Measurements from ENCODE around the gene GPC6.
A peak's percentile ranks its signal among the peaks of the same experiment; 100 is the strongest.

GPC6 gene

GRCh38 chr13:93794197-93794885, 567.7 kb downstream of the GPC6 start:
- DNase-seq: peak; percentile 48 to 59

- DNase-seq: no peak
Observed at GRCh38 chr13:93797463-93797862, 570.9 kb downstream of the GPC6 start.

- DNase-seq: no peak
Observed at GRCh38 chr13:93800342-93800741, 573.7 kb downstream of the GPC6 start.

GRCh38 chr13:93805736-93806135, 579.1 kb downstream of the GPC6 start:
- DNase-seq: no peak

- no peak for DNase-seq
Observed at GRCh38 chr13:93806861-93807260, 580.3 kb downstream of the GPC6 start.

GRCh38 chr13:93810264-93810663, 583.7 kb downstream of the GPC6 start:
- no peak for DNase-seq

- no peak for DNase-seq
Observed at GRCh38 chr13:93811071-93811737, 584.6 kb downstream of the GPC6 start.

- DNase-seq: no peak
Observed at GRCh38 chr13:93811738-93812112, 585.1 kb downstream of the GPC6 start.

- DNase-seq: no peak
Observed at GRCh38 chr13:93814658-93815057, 588.1 kb downstream of the GPC6 start.

- DNase-seq: no peak
Observed at GRCh38 chr13:93818345-93818744, 591.7 kb downstream of the GPC6 start.

- DNase-seq: no peak
Observed at GRCh38 chr13:93819331-93819890, 592.8 kb downstream of the GPC6 start.

- no peak for DNase-seq
Observed at GRCh38 chr13:93824286-93824685, 597.7 kb downstream of the GPC6 start.

- DNase-seq: no peak
Observed at GRCh38 chr13:93834051-93834450, 607.4 kb downstream of the GPC6 start.

- no peak for DNase-seq
Observed at GRCh38 chr13:93843082-93843481, 616.5 kb downstream of the GPC6 start.

GRCh38 chr13:93847162-93847561, 620.6 kb downstream of the GPC6 start:
- no peak for DNase-seq

GRCh38 chr13:93848247-93848646, 621.6 kb downstream of the GPC6 start:
- DNase-seq: no peak

- DNase-seq: no peak
Observed at GRCh38 chr13:93851236-93851635, 624.6 kb downstream of the GPC6 start.

GRCh38 chr13:93853912-93854311, 627.3 kb downstream of the GPC6 start:
- no peak for DNase-seq

- DNase-seq: no peak
Observed at GRCh38 chr13:93857126-93857525, 630.5 kb downstream of the GPC6 start.

- DNase-seq: no peak
Observed at GRCh38 chr13:93859716-93860115, 633.1 kb downstream of the GPC6 start.

- no peak for DNase-seq
Observed at GRCh38 chr13:93861818-93862217, 635.2 kb downstream of the GPC6 start.

- DNase-seq: no peak
Observed at GRCh38 chr13:93862259-93862658, 635.7 kb downstream of the GPC6 start.

GRCh38 chr13:93865235-93865634, 638.6 kb downstream of the GPC6 start:
- DNase-seq: no peak

GRCh38 chr13:93867481-93867880, 640.9 kb downstream of the GPC6 start:
- no peak for DNase-seq

GRCh38 chr13:93872376-93872775, 645.8 kb downstream of the GPC6 start:
- no peak for DNase-seq
